Measurements from ENCODE around the gene TMEM186. TPM values are rescaled to one million over a fixed set of nuclear protein-coding genes. Genes with fewer than 3 reads are reported as not detected.
"Not testable (repeated sequence)": the region's sequence is repeated elsewhere in the genome, so short reads cannot be mapped to it uniquely, and the experiment has no call there.

TMEM186 gene
- polyA plus RNA-seq, 2 donors, result 5.6 to 8.8 TPM

- Histone ChIP-seq H3K36me3 (ENCODE audit: control insufficient read depth in 2 of 2, insufficient read depth in 2 of 2, low read length in 1 of 2) (peaks cover 28 to 37% of the 10 kb centered on the region in 2 donors), H3K27ac (ENCODE audit: low read depth in 2 of 2, low read length in 1 of 2) (no peak overlapping the region), H3K27me3 (ENCODE audit: control insufficient read depth in 1 of 2, insufficient read depth in 2 of 2, low read length in 2 of 2) (no peaks in the 10 kb centered on the region), H3K4me3 (ENCODE audit: low read depth in 1 of 2, low read length in 2 of 2) (no peak overlapping the region), H3K4me1 (ENCODE audit: control insufficient read depth in 2 of 2, insufficient read depth in 2 of 2, low read length in 1 of 2) (no peaks in the 10 kb centered on the region), H3K9me3 (ENCODE audit: control insufficient read depth in 2 of 2, insufficient read depth in 1 of 2, low read depth in 1 of 2, low read length in 1 of 2) (no peaks in the 10 kb centered on the region)
- 88 to 92% methylated on average over 14 of the region's 14 CpGs for WGBS, 2 donors
Measured at GRCh38 chr16:8814095-8814806, 16.8 kb upstream of the TMEM186 start.

DNA sequence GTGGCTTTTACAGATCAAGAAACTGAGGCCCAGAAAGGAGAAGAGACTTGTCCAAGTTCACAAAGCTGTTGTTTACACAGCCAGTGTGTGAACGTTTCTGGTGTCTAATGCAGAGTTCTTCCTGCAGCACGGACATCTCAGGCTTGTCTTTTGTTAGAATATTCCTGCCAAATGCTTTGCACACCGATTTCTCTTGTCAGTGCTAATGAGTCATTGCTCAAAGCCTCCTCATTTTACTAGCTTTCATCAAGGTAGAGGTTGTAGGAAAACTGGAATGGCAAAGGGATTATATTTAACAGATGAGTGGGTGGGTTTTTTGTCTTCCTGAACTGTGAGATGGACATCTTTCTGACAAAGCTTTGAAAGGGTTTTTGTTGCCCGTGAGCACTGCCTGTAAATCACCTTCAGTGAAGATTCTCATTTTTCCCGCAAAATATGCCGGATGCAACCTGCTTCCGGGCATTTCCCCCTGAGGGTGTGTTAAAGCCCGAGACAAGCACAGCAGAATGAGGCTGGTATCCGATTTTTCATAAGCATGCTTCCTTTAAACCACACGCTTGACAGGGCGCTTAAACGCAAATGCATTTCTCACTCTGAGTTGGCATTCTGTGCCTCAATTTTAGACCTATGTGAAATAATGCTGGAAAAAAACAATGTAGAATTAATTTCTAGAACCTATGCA is 14.9 kb upstream of the TMEM186 start:
- WGBS, 2 donors, result 73 to 74% methylated on average over 12 of the region's 12 CpGs
- Histone ChIP-seq H3K27me3 (ENCODE audit: control insufficient read depth in 1 of 2, insufficient read depth in 2 of 2, low read length in 2 of 2) (no peaks in the 10 kb centered on the region), H3K4me3 (ENCODE audit: low read depth in 1 of 2, low read length in 2 of 2) (no peak overlapping the region), H3K9me3 (ENCODE audit: control insufficient read depth in 2 of 2, insufficient read depth in 1 of 2, low read depth in 1 of 2, low read length in 1 of 2) (no peaks in the 10 kb centered on the region), H3K36me3 (ENCODE audit: control insufficient read depth in 2 of 2, insufficient read depth in 2 of 2, low read length in 1 of 2) (peaks cover 40 to 46% of the 10 kb centered on the region in 2 donors), H3K4me1 (ENCODE audit: control insufficient read depth in 2 of 2, insufficient read depth in 2 of 2, low read length in 1 of 2) (no peaks in the 10 kb centered on the region), H3K27ac (ENCODE audit: low read depth in 2 of 2, low read length in 1 of 2) (no peak overlapping the region)

- Histone ChIP-seq H3K36me3 (ENCODE audit: control insufficient read depth in 2 of 2, insufficient read depth in 2 of 2, low read length in 1 of 2) (peaks cover 31% of the 10 kb centered on the region in 2 donors), H3K4me1 (ENCODE audit: control insufficient read depth in 2 of 2, insufficient read depth in 2 of 2, low read length in 1 of 2) (no peaks in the 10 kb centered on the region), H3K4me3 (ENCODE audit: low read depth in 1 of 2, low read length in 2 of 2) (no peak overlapping the region), H3K9me3 (ENCODE audit: control insufficient read depth in 2 of 2, insufficient read depth in 1 of 2, low read depth in 1 of 2, low read length in 1 of 2) (no peaks in the 10 kb centered on the region), H3K27ac (ENCODE audit: low read depth in 2 of 2, low read length in 1 of 2) (no peak overlapping the region), H3K27me3 (ENCODE audit: control insufficient read depth in 1 of 2, insufficient read depth in 2 of 2, low read length in 2 of 2) (no peaks in the 10 kb centered on the region)
- WGBS, 2 donors, result 78 to 88% methylated on average over 11 of the region's 11 CpGs
Measured at GRCh38 chr16:8808613-8809353, 11.3 kb upstream of the TMEM186 start.

- H3K36me3 ChIP-seq (ENCODE audit: control insufficient read depth in 2 of 2, insufficient read depth in 2 of 2, low read length in 1 of 2), result peaks cover 24 to 29% of the 10 kb centered on the region in 2 donors
- H3K9me3 ChIP-seq (ENCODE audit: control insufficient read depth in 2 of 2, insufficient read depth in 1 of 2, low read depth in 1 of 2, low read length in 1 of 2), result no peaks in the 10 kb centered on the region
Measured at GRCh38 chr16:8808009-8808408, 10.6 kb upstream of the TMEM186 start.

GRCh38 chr16:8807189-8807588 is 9.8 kb upstream of the TMEM186 start:
- Histone ChIP-seq H3K4me1 (ENCODE audit: control insufficient read depth in 2 of 2, insufficient read depth in 2 of 2, low read length in 1 of 2) (no peaks in the 10 kb centered on the region), H3K4me3 (ENCODE audit: low read depth in 1 of 2, low read length in 2 of 2) (no peak overlapping the region), H3K9me3 (ENCODE audit: control insufficient read depth in 2 of 2, insufficient read depth in 1 of 2, low read depth in 1 of 2, low read length in 1 of 2) (no peaks in the 10 kb centered on the region), H3K36me3 (ENCODE audit: control insufficient read depth in 2 of 2, insufficient read depth in 2 of 2, low read length in 1 of 2) (peaks cover 26 to 28% of the 10 kb centered on the region in 2 donors), H3K27me3 (ENCODE audit: control insufficient read depth in 1 of 2, insufficient read depth in 2 of 2, low read length in 2 of 2) (no peaks in the 10 kb centered on the region), H3K27ac (ENCODE audit: low read depth in 2 of 2, low read length in 1 of 2) (no peak overlapping the region)
- WGBS, 2 donors, result 93 to 95% methylated on average over 5 of the region's 5 CpGs

More at GRCh38 chr16:8808009-8808408, 10.6 kb upstream of the TMEM186 start:
- H3K4me3 ChIP-seq (ENCODE audit: low read depth in 1 of 2, low read length in 2 of 2), result no peak overlapping the region
- H3K27ac ChIP-seq (ENCODE audit: low read depth in 2 of 2, low read length in 1 of 2), result no peak overlapping the region
- no peaks in the 10 kb centered on the region for H3K27me3 ChIP-seq (ENCODE audit: control insufficient read depth in 1 of 2, insufficient read depth in 2 of 2, low read length in 2 of 2)
- WGBS, 2 donors, result 78 to 94% methylated on average over 3 of the region's 3 CpGs
- H3K4me1 ChIP-seq (ENCODE audit: control insufficient read depth in 2 of 2, insufficient read depth in 2 of 2, low read length in 1 of 2), result no peaks in the 10 kb centered on the region

GRCh38 chr16:8806272-8806983 is 9.0 kb upstream of the TMEM186 start:
- no peaks in the 10 kb centered on the region for H3K4me1 ChIP-seq (ENCODE audit: control insufficient read depth in 2 of 2, insufficient read depth in 2 of 2, low read length in 1 of 2)
- peaks cover 26 to 28% of the 10 kb centered on the region in 2 donors for H3K36me3 ChIP-seq (ENCODE audit: control insufficient read depth in 2 of 2, insufficient read depth in 2 of 2, low read length in 1 of 2)
- H3K27me3 ChIP-seq (ENCODE audit: control insufficient read depth in 1 of 2, insufficient read depth in 2 of 2, low read length in 2 of 2), result no peaks in the 10 kb centered on the region
- H3K4me3 ChIP-seq (ENCODE audit: low read depth in 1 of 2, low read length in 2 of 2), result no peak overlapping the region
- H3K27ac ChIP-seq (ENCODE audit: low read depth in 2 of 2, low read length in 1 of 2), result no peak overlapping the region
- WGBS, 2 donors, result 88 to 91% methylated on average over 13 of the region's 13 CpGs
- H3K9me3 ChIP-seq (ENCODE audit: control insufficient read depth in 2 of 2, insufficient read depth in 1 of 2, low read depth in 1 of 2, low read length in 1 of 2), result no peaks in the 10 kb centered on the region

DNA sequence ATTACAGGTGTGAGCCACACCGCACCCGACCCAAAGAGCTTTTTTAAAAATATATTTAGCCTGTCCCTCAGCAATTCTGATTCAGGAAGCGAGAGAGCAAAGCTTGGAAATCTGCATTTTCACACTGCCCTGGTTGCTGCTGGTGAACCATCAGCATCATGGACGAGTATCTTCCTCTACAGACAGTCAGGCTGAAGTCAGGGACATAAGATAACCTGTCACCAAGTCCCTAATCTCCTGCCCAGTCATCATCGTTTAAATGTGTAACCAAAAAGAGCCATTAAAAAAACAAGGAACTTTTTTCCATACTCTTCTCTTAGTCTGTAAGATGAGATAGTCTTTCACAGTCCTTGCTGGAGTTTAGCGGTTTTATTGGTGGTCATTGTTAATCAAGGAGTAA is 6.9 kb upstream of the TMEM186 start:
- no peaks in the 10 kb centered on the region for H3K4me1 ChIP-seq (ENCODE audit: control insufficient read depth in 2 of 2, insufficient read depth in 2 of 2, low read length in 1 of 2)
- WGBS, 2 donors, result 85 to 88% methylated on average over 6 of the region's 6 CpGs
- H3K36me3 ChIP-seq (ENCODE audit: control insufficient read depth in 2 of 2, insufficient read depth in 2 of 2, low read length in 1 of 2), result peaks cover 17 to 28% of the 10 kb centered on the region in 2 donors
- H3K27me3 ChIP-seq (ENCODE audit: control insufficient read depth in 1 of 2, insufficient read depth in 2 of 2, low read length in 2 of 2), result no peaks in the 10 kb centered on the region
- no peaks in the 10 kb centered on the region for H3K9me3 ChIP-seq (ENCODE audit: control insufficient read depth in 2 of 2, insufficient read depth in 1 of 2, low read depth in 1 of 2, low read length in 1 of 2)
- H3K27ac ChIP-seq (ENCODE audit: low read depth in 2 of 2, low read length in 1 of 2), result no peak overlapping the region
- no peak overlapping the region for H3K4me3 ChIP-seq (ENCODE audit: low read depth in 1 of 2, low read length in 2 of 2)

DNA sequence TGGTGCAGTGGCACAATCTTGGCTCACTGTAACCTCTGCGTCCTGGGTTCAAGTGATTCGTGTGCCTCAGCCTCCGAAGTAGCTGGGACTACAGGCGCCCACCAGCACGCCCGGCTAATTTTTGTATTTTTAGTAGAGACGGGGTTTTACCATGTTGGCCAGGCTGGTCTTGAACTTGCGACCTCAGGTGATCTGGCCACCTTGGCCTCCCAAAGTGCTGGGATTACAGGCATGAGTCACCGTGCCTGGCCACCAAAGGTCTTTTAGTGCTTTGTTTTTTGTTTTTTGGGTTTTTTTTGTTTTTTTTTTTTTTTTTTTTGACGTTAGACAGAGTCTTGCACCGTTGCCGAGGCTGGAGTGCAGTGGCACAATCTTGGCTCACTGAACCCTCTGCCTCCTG is 6.3 kb upstream of the TMEM186 start:
- H3K36me3 ChIP-seq (ENCODE audit: control insufficient read depth in 2 of 2, insufficient read depth in 2 of 2, low read length in 1 of 2), result peaks cover 15 to 23% of the 10 kb centered on the region in 2 donors
- not testable (repeated sequence) for H3K27ac ChIP-seq (ENCODE audit: low read depth in 2 of 2, low read length in 1 of 2)

GRCh38 chr16:8801701-8802100 is 4.3 kb upstream of the TMEM186 start:
- H3K36me3 ChIP-seq (ENCODE audit: control insufficient read depth in 2 of 2, insufficient read depth in 2 of 2, low read length in 1 of 2), result peaks cover 7 to 10% of the 10 kb centered on the region in 2 donors

More for the DNA sequence above, 6.3 kb upstream of the TMEM186 start:
- H3K27me3 ChIP-seq (ENCODE audit: control insufficient read depth in 1 of 2, insufficient read depth in 2 of 2, low read length in 2 of 2); H3K4me3 ChIP-seq (ENCODE audit: low read depth in 1 of 2, low read length in 2 of 2); H3K9me3 ChIP-seq (ENCODE audit: control insufficient read depth in 2 of 2, insufficient read depth in 1 of 2, low read depth in 1 of 2, low read length in 1 of 2); H3K4me1 ChIP-seq (ENCODE audit: control insufficient read depth in 2 of 2, insufficient read depth in 2 of 2, low read length in 1 of 2): not testable (repeated sequence)
- WGBS, 2 donors, result 95% methylated on average over 11 to 12 of the region's 12 CpGs

More at GRCh38 chr16:8801701-8802100, 4.3 kb upstream of the TMEM186 start:
- Histone ChIP-seq H3K9me3 (ENCODE audit: control insufficient read depth in 2 of 2, insufficient read depth in 1 of 2, low read depth in 1 of 2, low read length in 1 of 2) (no peaks in the 10 kb centered on the region), H3K4me3 (ENCODE audit: low read depth in 1 of 2, low read length in 2 of 2) (no peak overlapping the region), H3K27me3 (ENCODE audit: control insufficient read depth in 1 of 2, insufficient read depth in 2 of 2, low read length in 2 of 2) (no peaks in the 10 kb centered on the region), H3K27ac (ENCODE audit: low read depth in 2 of 2, low read length in 1 of 2) (no peak overlapping the region), H3K4me1 (ENCODE audit: control insufficient read depth in 2 of 2, insufficient read depth in 2 of 2, low read length in 1 of 2) (peaks cover 0 to 4% of the 10 kb centered on the region in 2 donors)
- WGBS, 2 donors, result 82 to 93% methylated on average over 4 of the region's 4 CpGs

All from esophagus (tissue), 2 donors.